ENCODE data around the gene REV1.
"Not testable (repeated sequence)": the region's sequence is repeated elsewhere in the genome, so short reads cannot be mapped to it uniquely, and the experiment has no call there.

Gene REV1

GRCh38 chr2:99504844-99505584 is 15.2 kb upstream of the REV1 start:
- H3K9me3 ChIP-seq (ENCODE audit: control insufficient read depth, low read length): no peaks in the 10 kb centered on the region
- DNase-seq (ENCODE audit: low read depth): no peak
- no peaks in the 10 kb centered on the region for H3K36me3 ChIP-seq (ENCODE audit: control insufficient read depth, insufficient read depth, low read length, severe bottlenecking)
- no peak overlapping the region for H3K9ac ChIP-seq (ENCODE audit: low read length)
- no peak overlapping the region for H3K4me3 ChIP-seq (ENCODE audit: low read length)
- H3K27me3 ChIP-seq (replicated peaks; ENCODE audit: control insufficient read depth, insufficient read depth, low read length): peaks cover 3% of the 10 kb centered on the region
- no peaks in the 10 kb centered on the region for H3K4me1 ChIP-seq (ENCODE audit: control insufficient read depth, insufficient read depth, low read length)

GRCh38 chr2:99503662-99504416 is 14.0 kb upstream of the REV1 start:
- not testable (repeated sequence) for H3K27me3 ChIP-seq (replicated peaks; ENCODE audit: control insufficient read depth, insufficient read depth, low read length); DNase-seq (ENCODE audit: low read depth); H3K36me3 ChIP-seq (ENCODE audit: control insufficient read depth, insufficient read depth, low read length, severe bottlenecking); H3K4me3 ChIP-seq (ENCODE audit: low read length); H3K9me3 ChIP-seq (ENCODE audit: control insufficient read depth, low read length); H3K4me1 ChIP-seq (ENCODE audit: control insufficient read depth, insufficient read depth, low read length); H3K9ac ChIP-seq (ENCODE audit: low read length)

GRCh38 chr2:99496021-99496420 is 6.2 kb upstream of the REV1 start:
- peaks cover under 1% of the 10 kb centered on the region for H3K4me1 ChIP-seq (ENCODE audit: control insufficient read depth, insufficient read depth, low read length)
- peaks cover 8% of the 10 kb centered on the region for H3K27me3 ChIP-seq (replicated peaks; ENCODE audit: control insufficient read depth, insufficient read depth, low read length)
- no peak for DNase-seq (ENCODE audit: low read depth)
- no peak overlapping the region for H3K9ac ChIP-seq (ENCODE audit: low read length)
- H3K9me3 ChIP-seq (ENCODE audit: control insufficient read depth, low read length): no peaks in the 10 kb centered on the region
- no peak overlapping the region for H3K4me3 ChIP-seq (ENCODE audit: low read length)
- no peaks in the 10 kb centered on the region for H3K36me3 ChIP-seq (ENCODE audit: control insufficient read depth, insufficient read depth, low read length, severe bottlenecking)

- H3K4me1 ChIP-seq (ENCODE audit: control insufficient read depth, insufficient read depth, low read length): peaks cover 5% of the 10 kb centered on the region
- H3K36me3 ChIP-seq (ENCODE audit: control insufficient read depth, insufficient read depth, low read length, severe bottlenecking): no peaks in the 10 kb centered on the region
- peaks cover 8% of the 10 kb centered on the region for H3K27me3 ChIP-seq (replicated peaks; ENCODE audit: control insufficient read depth, insufficient read depth, low read length)
- H3K9me3 ChIP-seq (ENCODE audit: control insufficient read depth, low read length): no peaks in the 10 kb centered on the region
- DNase-seq (ENCODE audit: low read depth): no peak
- no peak overlapping the region for H3K9ac ChIP-seq (ENCODE audit: low read length)
- no peak overlapping the region for H3K4me3 ChIP-seq (ENCODE audit: low read length)
Measured at GRCh38 chr2:99495115-99495860, 5.5 kb upstream of the REV1 start.

- Histone ChIP-seq H3K27me3 (replicated peaks; ENCODE audit: control insufficient read depth, insufficient read depth, low read length) (peaks cover 4% of the 10 kb centered on the region), H3K9me3 (ENCODE audit: control insufficient read depth, low read length) (no peaks in the 10 kb centered on the region), H3K36me3 (ENCODE audit: control insufficient read depth, insufficient read depth, low read length, severe bottlenecking) (no peaks in the 10 kb centered on the region), H3K9ac (ENCODE audit: low read length) (no peak overlapping the region), H3K4me1 (ENCODE audit: control insufficient read depth, insufficient read depth, low read length) (peaks cover 9% of the 10 kb centered on the region), H3K4me3 (ENCODE audit: low read length) (no peak overlapping the region)
- no peak for DNase-seq (ENCODE audit: low read depth)
Measured at GRCh38 chr2:99492721-99493120, 2.9 kb upstream of the REV1 start.

- H3K27me3 ChIP-seq (replicated peaks; ENCODE audit: control insufficient read depth, insufficient read depth, low read length): peaks cover 4% of the 10 kb centered on the region
- H3K9me3 ChIP-seq (ENCODE audit: control insufficient read depth, low read length): no peaks in the 10 kb centered on the region
- H3K4me3 ChIP-seq (ENCODE audit: low read length): peak overlapping the region; percentile 97
- DNase-seq (ENCODE audit: low read depth): peak; percentile 35
- H3K4me1 ChIP-seq (ENCODE audit: control insufficient read depth, insufficient read depth, low read length): peaks cover 15% of the 10 kb centered on the region
- peak overlapping the region; percentile 93 for H3K9ac ChIP-seq (ENCODE audit: low read length)
- no peaks in the 10 kb centered on the region for H3K36me3 ChIP-seq (ENCODE audit: control insufficient read depth, insufficient read depth, low read length, severe bottlenecking)
Measured at GRCh38 chr2:99490623-99491461, 1.0 kb upstream of the REV1 start.

GRCh38 chr2:99489063-99489760 is 605 bp downstream of the REV1 start:
- H3K9me3 ChIP-seq (ENCODE audit: control insufficient read depth, low read length): no peaks in the 10 kb centered on the region
- H3K4me3 ChIP-seq (ENCODE audit: low read length): peak overlapping the region; percentile 97
- DNase-seq (ENCODE audit: low read depth): peak; percentile 82
- peak overlapping the region; percentile 93 for H3K9ac ChIP-seq (ENCODE audit: low read length)
- peaks cover 19% of the 10 kb centered on the region for H3K4me1 ChIP-seq (ENCODE audit: control insufficient read depth, insufficient read depth, low read length)
- peaks cover 4% of the 10 kb centered on the region for H3K27me3 ChIP-seq (replicated peaks; ENCODE audit: control insufficient read depth, insufficient read depth, low read length)
- no peaks in the 10 kb centered on the region for H3K36me3 ChIP-seq (ENCODE audit: control insufficient read depth, insufficient read depth, low read length, severe bottlenecking)

- peak overlapping the region; percentile 97 for H3K4me3 ChIP-seq (ENCODE audit: low read length)
- H3K9me3 ChIP-seq (ENCODE audit: control insufficient read depth, low read length): no peaks in the 10 kb centered on the region
- no peaks in the 10 kb centered on the region for H3K36me3 ChIP-seq (ENCODE audit: control insufficient read depth, insufficient read depth, low read length, severe bottlenecking)
- peaks cover 2% of the 10 kb centered on the region for H3K27me3 ChIP-seq (replicated peaks; ENCODE audit: control insufficient read depth, insufficient read depth, low read length)
- H3K9ac ChIP-seq (ENCODE audit: low read length): peak overlapping the region; percentile 93
- H3K4me1 ChIP-seq (ENCODE audit: control insufficient read depth, insufficient read depth, low read length): peaks cover 19% of the 10 kb centered on the region
- DNase-seq (ENCODE audit: low read depth): peak; percentile 56
Measured at GRCh38 chr2:99488539-99489062, 1.2 kb downstream of the REV1 start.

GRCh38 chr2:99487906-99488305 is 1.9 kb downstream of the REV1 start:
- H3K9ac ChIP-seq (ENCODE audit: low read length): peak overlapping the region; percentile 93
- DNase-seq (ENCODE audit: low read depth): no peak
- no peaks in the 10 kb centered on the region for H3K27me3 ChIP-seq (replicated peaks; ENCODE audit: control insufficient read depth, insufficient read depth, low read length)
- no peaks in the 10 kb centered on the region for H3K36me3 ChIP-seq (ENCODE audit: control insufficient read depth, insufficient read depth, low read length, severe bottlenecking)
- peaks cover 19% of the 10 kb centered on the region for H3K4me1 ChIP-seq (ENCODE audit: control insufficient read depth, insufficient read depth, low read length)
- no peaks in the 10 kb centered on the region for H3K9me3 ChIP-seq (ENCODE audit: control insufficient read depth, low read length)
- peak overlapping the region; percentile 97 for H3K4me3 ChIP-seq (ENCODE audit: low read length)

GRCh38 chr2:99485824-99486223 is 4.0 kb downstream of the REV1 start:
- Histone ChIP-seq H3K27me3 (replicated peaks; ENCODE audit: control insufficient read depth, insufficient read depth, low read length) (no peaks in the 10 kb centered on the region), H3K4me1 (ENCODE audit: control insufficient read depth, insufficient read depth, low read length) (peaks cover 22% of the 10 kb centered on the region), H3K9me3 (ENCODE audit: control insufficient read depth, low read length) (no peaks in the 10 kb centered on the region), H3K9ac (ENCODE audit: low read length) (no peak overlapping the region), H3K4me3 (ENCODE audit: low read length) (no peak overlapping the region), H3K36me3 (ENCODE audit: control insufficient read depth, insufficient read depth, low read length, severe bottlenecking) (no peaks in the 10 kb centered on the region)
- no peak for DNase-seq (ENCODE audit: low read depth)

Measured in adipocyte (in vitro differentiated cells).